ENCODE data around the gene SAMD14. TPM values are rescaled to one million over a fixed set of nuclear protein-coding genes. Genes with fewer than 3 reads are reported as not detected.

The SAMD14 gene
- total and polyA plus RNA-seq, 12 donors = 1.5 to 3.8 (median 2.0) TPM

GRCh38 chr17:50129353-50129727, 620 bp downstream of the SAMD14 start:
- 2 to 3% methylated on average over 26 to 31 of the region's 31 CpGs for WGBS, 2 donors
- peaks cover 14 to 65% (median 43%) of the 10 kb centered on the region in 9 donors for H3K4me1 ChIP-seq
- TF ChIP-seq CTCF (IDR thresholded peaks at IDR 0.05) = no peak
- H3K27me3 ChIP-seq = peaks cover 0 to 40% (median 0%) of the 10 kb centered on the region in 7 donors
- no peaks in the 10 kb centered on the region for H3K9me3 ChIP-seq
- no peak for DNase-seq
- peak overlapping the region; percentile 33 to 58 (median 55) for H3K4me3 ChIP-seq
- peaks cover 0 to 13% (median 0%) of the 10 kb centered on the region in 9 donors for H3K36me3 ChIP-seq
- intact Hi-C loops (cut with DNase I) = no loop called here
- H3K27ac ChIP-seq = peak overlapping the region in 3 of 10 donors; percentile 4 to 34 (median 20)
- ATAC-seq = peak in 1 of 8 donors; percentile 3

- DNase-seq (no peak), ATAC-seq (no peak)
- Histone ChIP-seq H3K27me3 (peaks cover 0 to 40% (median 0%) of the 10 kb centered on the region in 7 donors), H3K27ac (peak overlapping the region in 4 of 10 donors; percentile 4 to 52 (median 27)), H3K4me3 (peak overlapping the region; percentile 33 to 58 (median 55)), H3K36me3 (peaks cover 0 to 9% (median 0%) of the 10 kb centered on the region in 9 donors), H3K9me3 (no peaks in the 10 kb centered on the region), H3K4me1 (peaks cover 14 to 63% (median 41%) of the 10 kb centered on the region in 9 donors)
- no peak for TF ChIP-seq CTCF (IDR thresholded peaks at IDR 0.05)
- 27 to 28% methylated on average over 32 of the region's 32 CpGs for WGBS, 2 donors
- intact Hi-C loops (cut with DNase I) = no loop called here
Observed at GRCh38 chr17:50128441-50129352, 1.3 kb downstream of the SAMD14 start.

- ATAC-seq (no peak), DNase-seq (no peak)
- H3K27me3 ChIP-seq = peaks cover 0 to 40% (median 0%) of the 10 kb centered on the region in 7 donors
- no peak overlapping the region for H3K27ac ChIP-seq
- peaks cover 12 to 60% (median 37%) of the 10 kb centered on the region in 9 donors for H3K4me1 ChIP-seq
- TF ChIP-seq CTCF (IDR thresholded peaks at IDR 0.05) = no peak
- intact Hi-C loops (cut with DNase I) = no loop called here
- H3K36me3 ChIP-seq = peaks cover 0 to 3% (median 0%) of the 10 kb centered on the region in 9 donors
- WGBS, 2 donors = 65 to 70% methylated on average over 6 of the region's 6 CpGs
- H3K9me3 ChIP-seq = no peaks in the 10 kb centered on the region
- H3K4me3 ChIP-seq = no peak overlapping the region
Observed at GRCh38 chr17:50127697-50128361, 2.1 kb downstream of the SAMD14 start.

GRCh38 chr17:50125420-50125997, 4.5 kb downstream of the SAMD14 start:
- no peaks in the 10 kb centered on the region for H3K36me3 ChIP-seq
- no peak for ATAC-seq
- 96 to 97% methylated on average over 4 of the region's 4 CpGs for WGBS, 2 donors

More at GRCh38 chr17:50125420-50125997, 4.5 kb downstream of the SAMD14 start:
- Histone ChIP-seq H3K4me1 (peaks cover 8 to 41% (median 25%) of the 10 kb centered on the region in 9 donors), H3K4me3 (no peak overlapping the region), H3K27ac (no peak overlapping the region), H3K9me3 (no peaks in the 10 kb centered on the region), H3K27me3 (peaks cover 0 to 39% (median 0%) of the 10 kb centered on the region in 7 donors)
- no peak for TF ChIP-seq CTCF (IDR thresholded peaks at IDR 0.05)
- intact Hi-C loops (cut with DNase I) = no loop called here
- no peak for DNase-seq
